Uterus (tissue), 4 donors: ENCODE results near the gene E2F8. TPM values are rescaled to one million over a fixed set of nuclear protein-coding genes. Genes with fewer than 3 reads are reported as not detected.

Source experiments
- DNase-seq, 2 donors: peaks; one replicate each; pipeline ENCODE4 v3.0.0-alpha.2; 2019 to 2020
- H3K27ac ChIP-seq, 2 donors: fragments of 200-600 bp; sonication (generic); 1 replicate in 1 of 2; 2 replicates in 1 of 2; pipeline ENCODE4 v1.5.1; 2016 to 2018
- H3K27me3 ChIP-seq, 2 donors: fragments of 200-600 bp; sonication (generic); one replicate each; pipeline ENCODE4 v1.5.1; 2018 to 2019; ENCODE audit warnings: control low read depth in 1 of 2
- H3K36me3 ChIP-seq, 2 donors: fragments of 200-600 bp; sonication (generic); one replicate each; pipeline ENCODE4 v1.5.1; 2019; ENCODE audit warnings: control low read depth in 1 of 2
- H3K4me1 ChIP-seq, 2 donors: fragments of 200-600 bp; sonication (generic); one replicate each; pipeline ENCODE4 v1.5.1; 2018 to 2019; ENCODE audit warnings: control low read depth in 1 of 2
- H3K4me3 ChIP-seq, 2 donors: fragments of 200-600 bp; sonication (generic); 1 replicate in 1 of 2; 2 replicates in 1 of 2; pipeline ENCODE4 v1.5.1; 2018 to 2019; ENCODE audit warnings: mild to moderate bottlenecking in 1 of 2
- H3K9me3 ChIP-seq, 2 donors: fragments of 200-600 bp; sonication (generic); one replicate each; pipeline ENCODE4 v1.5.1; 2019; ENCODE audit warnings: control low read depth in 1 of 2
- CTCF ChIP-seq, 4 experiments: fragments of 200-600 bp in 2 of 4; fragments of 450-650 bp in 2 of 4; sonication (generic) in 2 of 4; IDR thresholded peaks; one replicate each; pipeline ENCODE4 v1.5.1; 2016 to 2019; ENCODE audit warnings: antibody characterized with exemption in 4 of 4, mild to moderate bottlenecking in 2 of 4, moderate library complexity in 1 of 4
- POLR2A ChIP-seq, 2 donors: fragments of 450-650 bp; IDR thresholded peaks; one replicate each; pipeline ENCODE4 v1.6.1; 2016; ENCODE audit warnings: antibody characterized with exemption in 2 of 2, mild to moderate bottlenecking in 1 of 2, moderate library complexity in 1 of 2
- intact Hi-C: fragments of 100-400 bp; cut with DNase I; formaldehyde crosslinking; loops from one replicate; pipeline ENCODE4 v1.15.1; 2023; ENCODE audit warnings: low total_unique reads
- total RNA-seq, 4 donors: library from RNA; depleted of rRNA in 3 of 4; stranded (reverse); fragments of >200 nt in 3 of 4; gene quantifications; one replicate each; pipeline versions ENCODE4 v1.1.0 to v1.2.4, GENCODE V29; 2014 to 2023
- donor health status: DM: yes; HTN: yes; CAD: no.

The E2F8 gene
- total RNA-seq, 4 donors from 2014 or later = 2.4 TPM; not detected in 3

GRCh38 chr11:19185516-19186052, 55.2 kb downstream of the E2F8 start:
- intact Hi-C loops = no loop called here
- H3K4me3 ChIP-seq = no peak overlapping the region
- H3K27ac ChIP-seq = no peak overlapping the region
- H3K4me1 ChIP-seq = no peaks in the 10 kb centered on the region
- no peaks in the 10 kb centered on the region for H3K9me3 ChIP-seq
- no peaks in the 10 kb centered on the region for H3K27me3 ChIP-seq
- DNase-seq = no peak
- H3K36me3 ChIP-seq = no peaks in the 10 kb centered on the region
- TF ChIP-seq POLR2A (IDR thresholded peaks at IDR 0.05) (no peak), CTCF (IDR thresholded peaks at IDR 0.05) (no peak)

GRCh38 chr11:19185036-19185435, 55.7 kb downstream of the E2F8 start:
- no peaks in the 10 kb centered on the region for H3K4me1 ChIP-seq
- DNase-seq = no peak
- no peaks in the 10 kb centered on the region for H3K27me3 ChIP-seq
- no peak for TF ChIP-seq POLR2A (IDR thresholded peaks at IDR 0.05)
- no peak for TF ChIP-seq CTCF (IDR thresholded peaks at IDR 0.05)
- H3K9me3 ChIP-seq = no peaks in the 10 kb centered on the region
- intact Hi-C loops = no loop called here
- no peaks in the 10 kb centered on the region for H3K36me3 ChIP-seq
- no peak overlapping the region for H3K4me3 ChIP-seq
- H3K27ac ChIP-seq = no peak overlapping the region

- no peaks in the 10 kb centered on the region for H3K36me3 ChIP-seq
- H3K27ac ChIP-seq = no peak overlapping the region
- no peak for DNase-seq
- H3K4me3 ChIP-seq = no peak overlapping the region
- TF ChIP-seq CTCF (IDR thresholded peaks at IDR 0.05) = no peak
- TF ChIP-seq POLR2A (IDR thresholded peaks at IDR 0.05) = no peak
- intact Hi-C loops = no loop called here
- no peaks in the 10 kb centered on the region for H3K9me3 ChIP-seq
- H3K4me1 ChIP-seq = no peaks in the 10 kb centered on the region
- no peaks in the 10 kb centered on the region for H3K27me3 ChIP-seq
These were observed 57.1 kb downstream of the E2F8 start for GRCh38 chr11:19183646-19184045.

GRCh38 chr11:19181531-19182261, 59.0 kb downstream of the E2F8 start:
- H3K36me3 ChIP-seq = no peaks in the 10 kb centered on the region
- TF ChIP-seq POLR2A (IDR thresholded peaks at IDR 0.05) (no peak), CTCF (IDR thresholded peaks at IDR 0.05) (no peak)
- no peak overlapping the region for H3K27ac ChIP-seq

GRCh38 chr11:19176629-19177186, 64.0 kb downstream of the E2F8 start:
- Histone ChIP-seq H3K36me3 (no peaks in the 10 kb centered on the region), H3K9me3 (no peaks in the 10 kb centered on the region), H3K4me3 (no peak overlapping the region), H3K27me3 (no peaks in the 10 kb centered on the region), H3K4me1 (no peaks in the 10 kb centered on the region), H3K27ac (no peak overlapping the region)
- no peak for DNase-seq
- TF ChIP-seq CTCF (IDR thresholded peaks at IDR 0.05) (no peak), POLR2A (IDR thresholded peaks at IDR 0.05) (no peak)
- intact Hi-C loops = no loop called here

More at GRCh38 chr11:19181531-19182261, 59.0 kb downstream of the E2F8 start:
- H3K9me3 ChIP-seq = no peaks in the 10 kb centered on the region
- DNase-seq = no peak
- H3K27me3 ChIP-seq = no peaks in the 10 kb centered on the region
- no peak overlapping the region for H3K4me3 ChIP-seq
- intact Hi-C loops = no loop called here
- H3K4me1 ChIP-seq = no peaks in the 10 kb centered on the region
